OCI-LY3 (cell line): ENCODE results near the gene ZNRF1.

Experiments used
- EZH2phosphoT487 ChIP-seq: fragments of 200-600 bp; shearing (Covaris generic); IDR thresholded peaks from 2 replicates; pipeline ENCODE4 v1.6.1; 2018; ENCODE audit warnings: antibody characterized with exemption, mixed run types, low read depth
- TF ChIP-seq, protein P1 (sequence below): fragments of 200-600, 300-600 bp; sonication (generic); IDR thresholded peaks from 2 replicates; pipeline ENCODE4 v1.5.1; 2014; ENCODE audit warnings: antibody characterized with exemption, low read length, low read depth

DNA sequence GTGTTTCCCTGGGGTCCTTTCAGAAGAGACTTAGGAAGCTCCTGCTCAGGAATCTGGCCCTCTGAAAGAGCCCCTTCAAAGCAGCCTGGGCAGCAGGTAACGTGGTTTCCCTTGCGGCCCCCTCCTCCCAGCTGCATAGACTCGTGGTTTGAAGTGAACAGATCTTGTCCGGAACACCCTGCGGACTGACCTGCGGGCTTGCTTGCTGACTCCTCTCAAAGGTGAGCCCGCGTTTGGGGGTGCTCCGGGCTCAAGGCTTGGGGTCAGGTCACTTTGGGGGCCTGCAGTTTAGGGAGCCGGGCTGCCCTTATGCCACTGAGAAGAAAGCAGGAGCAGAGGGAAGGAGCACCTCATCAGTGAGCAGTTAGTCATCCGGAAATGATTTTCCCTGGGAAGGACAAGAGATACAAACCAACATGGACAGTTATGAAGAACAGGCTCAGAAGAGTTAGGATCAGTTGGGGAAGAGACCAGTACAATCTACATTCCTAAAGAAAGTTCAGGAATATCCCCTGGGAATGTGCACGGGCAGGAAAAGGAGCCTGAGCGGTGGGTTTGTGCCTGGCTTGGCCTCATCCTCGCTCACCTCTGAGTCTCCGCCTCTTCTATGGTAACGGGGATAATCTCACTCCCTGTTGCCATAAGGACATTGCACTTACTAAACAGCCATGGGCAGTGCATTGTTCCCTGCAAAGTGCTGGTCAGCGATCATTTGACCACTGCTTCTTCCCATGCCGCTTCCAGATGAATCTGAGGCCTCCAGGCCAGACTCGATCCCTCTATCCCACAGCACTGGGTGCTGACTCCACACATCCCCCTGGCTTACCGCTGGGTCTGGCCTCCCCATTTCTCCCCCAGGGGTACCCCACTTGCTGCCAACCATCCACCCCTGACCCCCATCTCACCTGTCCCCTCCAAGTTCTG, 107.8 kb downstream of the ZNRF1 start:
- TF ChIP-seq, protein P1, sequence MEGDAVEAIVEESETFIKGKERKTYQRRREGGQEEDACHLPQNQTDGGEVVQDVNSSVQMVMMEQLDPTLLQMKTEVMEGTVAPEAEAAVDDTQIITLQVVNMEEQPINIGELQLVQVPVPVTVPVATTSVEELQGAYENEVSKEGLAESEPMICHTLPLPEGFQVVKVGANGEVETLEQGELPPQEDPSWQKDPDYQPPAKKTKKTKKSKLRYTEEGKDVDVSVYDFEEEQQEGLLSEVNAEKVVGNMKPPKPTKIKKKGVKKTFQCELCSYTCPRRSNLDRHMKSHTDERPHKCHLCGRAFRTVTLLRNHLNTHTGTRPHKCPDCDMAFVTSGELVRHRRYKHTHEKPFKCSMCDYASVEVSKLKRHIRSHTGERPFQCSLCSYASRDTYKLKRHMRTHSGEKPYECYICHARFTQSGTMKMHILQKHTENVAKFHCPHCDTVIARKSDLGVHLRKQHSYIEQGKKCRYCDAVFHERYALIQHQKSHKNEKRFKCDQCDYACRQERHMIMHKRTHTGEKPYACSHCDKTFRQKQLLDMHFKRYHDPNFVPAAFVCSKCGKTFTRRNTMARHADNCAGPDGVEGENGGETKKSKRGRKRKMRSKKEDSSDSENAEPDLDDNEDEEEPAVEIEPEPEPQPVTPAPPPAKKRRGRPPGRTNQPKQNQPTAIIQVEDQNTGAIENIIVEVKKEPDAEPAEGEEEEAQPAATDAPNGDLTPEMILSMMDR, result no peak
- no peak for TF ChIP-seq EZH2phosphoT487
